Activated effector memory CD4-positive, alpha-beta T cell treated with anti-CD3 and anti-CD28 coated beads, Interleukin-2, amount 50 U/mL, for 16 hours (primary cell): ENCODE measurements around the gene SLC12A7.

Experiments used
- DNase-seq: peaks from one replicate; pipeline ENCODE4 v3.0.0-alpha.2; 2020

SLC12A7 gene

DNA sequence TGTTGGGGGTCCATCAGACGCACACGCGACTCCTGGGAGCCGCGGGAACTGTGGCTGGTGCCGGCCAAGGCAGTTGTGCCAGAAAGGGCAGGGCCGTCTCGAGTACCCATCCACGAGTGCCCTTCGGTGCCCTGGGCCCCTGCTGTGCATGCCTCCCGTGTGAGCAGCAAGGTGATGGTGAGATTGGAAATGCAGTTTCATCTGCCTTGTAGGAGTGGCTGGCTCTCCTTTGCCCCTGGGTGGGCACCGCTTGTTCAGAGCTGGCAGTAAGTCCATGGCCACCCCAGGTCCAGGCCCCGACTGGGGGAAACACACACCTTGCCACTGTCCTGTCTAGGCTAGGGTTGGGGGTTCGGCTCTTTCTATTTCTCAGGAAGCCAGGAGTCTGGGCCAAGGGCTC is 97.5 kb downstream of the SLC12A7 start:
- DNase-seq: no peak

- no peak for DNase-seq
Measured at GRCh38 chr5:1013948-1014301, 97.9 kb downstream of the SLC12A7 start.

GRCh38 chr5:1013238-1013947 is 98.5 kb downstream of the SLC12A7 start:
- no peak for DNase-seq

DNA sequence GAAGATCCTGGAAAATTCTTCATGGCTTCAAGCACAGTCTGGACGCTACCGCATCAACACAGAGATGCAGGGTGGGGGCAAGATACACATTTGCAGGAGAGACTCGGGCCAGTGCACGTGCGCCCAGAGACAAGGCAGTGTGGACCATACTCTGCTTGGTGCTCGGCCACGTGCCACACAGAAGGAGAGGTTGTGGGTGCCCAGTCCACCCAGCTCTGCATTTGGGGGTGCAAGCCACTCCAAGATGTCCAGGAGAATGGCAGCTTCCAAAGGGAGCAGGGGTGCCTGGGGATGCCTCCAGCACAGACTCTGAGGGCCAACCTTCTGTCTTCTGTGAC is 99.0 kb downstream of the SLC12A7 start:
- DNase-seq: no peak

DNA sequence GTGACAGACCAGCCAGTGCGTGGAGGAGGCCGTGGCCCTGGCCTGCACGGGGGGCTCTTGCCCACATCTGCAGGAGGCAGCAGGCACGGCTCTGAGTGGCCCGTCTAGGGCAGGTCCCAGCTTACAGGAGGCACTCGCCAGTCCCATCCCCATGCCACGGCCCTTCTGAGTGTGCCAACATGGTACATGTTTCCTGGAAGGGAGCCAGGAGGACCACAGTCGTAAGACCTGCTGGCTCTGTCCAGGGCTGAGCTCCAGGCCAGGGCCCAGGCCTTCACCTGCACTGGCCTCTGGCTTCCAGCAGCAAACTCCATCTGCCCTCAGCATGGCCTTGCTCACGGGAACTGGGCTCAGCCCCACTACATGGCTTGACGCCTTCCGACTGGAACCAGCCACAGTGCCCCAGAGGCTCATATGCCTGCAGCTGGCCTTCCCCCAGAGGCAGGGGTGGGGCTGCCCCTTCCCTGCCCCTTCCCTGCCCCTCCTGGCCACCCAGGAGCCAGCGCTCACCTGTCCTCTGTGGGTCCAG is 99.5 kb downstream of the SLC12A7 start:
- no peak for DNase-seq

DNA sequence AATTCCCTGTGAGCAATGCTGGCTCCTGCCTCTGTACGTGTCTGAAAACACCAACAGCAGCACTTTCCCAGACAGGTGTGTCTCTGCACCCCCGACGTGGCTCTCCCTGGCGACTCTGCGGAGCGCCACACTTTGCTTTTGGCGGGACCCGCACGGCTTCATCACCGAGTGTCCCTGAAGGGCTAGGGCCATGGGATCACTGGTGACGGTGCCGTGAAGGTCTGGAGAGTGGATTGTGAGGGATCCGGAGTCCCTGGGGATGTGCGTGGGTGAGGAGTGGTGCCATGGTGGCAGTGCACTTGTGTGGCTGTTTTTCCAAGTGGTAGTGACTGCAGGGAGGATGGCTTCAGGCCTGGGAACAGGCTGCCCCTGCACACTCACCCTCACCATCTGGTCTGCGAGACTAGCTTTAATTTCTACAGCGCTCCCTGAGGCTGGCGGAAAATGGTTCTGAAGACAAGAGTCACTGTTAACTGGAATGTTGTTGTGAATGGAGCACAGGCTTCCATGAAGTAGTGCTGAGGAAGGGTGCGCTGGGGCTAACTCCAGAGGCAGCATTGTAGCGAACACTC is 100.0 kb downstream of the SLC12A7 start:
- DNase-seq: no peak

DNA sequence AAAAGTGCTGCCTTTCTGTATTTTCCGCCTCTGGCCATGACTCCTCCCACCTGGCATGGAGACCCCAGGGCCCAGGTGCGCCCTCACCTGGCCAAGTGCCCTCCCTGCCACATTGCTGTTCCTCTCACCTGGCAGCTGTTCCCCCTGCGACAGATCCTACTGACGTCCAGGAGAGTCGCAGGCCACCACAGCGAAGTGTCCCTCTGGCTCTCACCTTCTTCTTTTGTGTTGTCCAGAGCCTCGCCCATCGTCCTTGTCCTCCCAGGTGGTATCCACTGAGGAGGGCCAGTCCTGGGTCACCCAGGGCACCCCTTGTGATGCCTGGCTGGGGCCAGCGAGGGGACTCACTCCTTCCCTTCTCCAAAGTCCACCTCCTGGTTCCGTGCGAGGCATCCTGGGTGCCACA is 100.6 kb downstream of the SLC12A7 start:
- DNase-seq: peak; percentile 74

- DNase-seq: no peak
Measured at GRCh38 chr5:1010641-1011046, 101.2 kb downstream of the SLC12A7 start.

GRCh38 chr5:1010181-1010510 is 101.7 kb downstream of the SLC12A7 start:
- no peak for DNase-seq

DNA sequence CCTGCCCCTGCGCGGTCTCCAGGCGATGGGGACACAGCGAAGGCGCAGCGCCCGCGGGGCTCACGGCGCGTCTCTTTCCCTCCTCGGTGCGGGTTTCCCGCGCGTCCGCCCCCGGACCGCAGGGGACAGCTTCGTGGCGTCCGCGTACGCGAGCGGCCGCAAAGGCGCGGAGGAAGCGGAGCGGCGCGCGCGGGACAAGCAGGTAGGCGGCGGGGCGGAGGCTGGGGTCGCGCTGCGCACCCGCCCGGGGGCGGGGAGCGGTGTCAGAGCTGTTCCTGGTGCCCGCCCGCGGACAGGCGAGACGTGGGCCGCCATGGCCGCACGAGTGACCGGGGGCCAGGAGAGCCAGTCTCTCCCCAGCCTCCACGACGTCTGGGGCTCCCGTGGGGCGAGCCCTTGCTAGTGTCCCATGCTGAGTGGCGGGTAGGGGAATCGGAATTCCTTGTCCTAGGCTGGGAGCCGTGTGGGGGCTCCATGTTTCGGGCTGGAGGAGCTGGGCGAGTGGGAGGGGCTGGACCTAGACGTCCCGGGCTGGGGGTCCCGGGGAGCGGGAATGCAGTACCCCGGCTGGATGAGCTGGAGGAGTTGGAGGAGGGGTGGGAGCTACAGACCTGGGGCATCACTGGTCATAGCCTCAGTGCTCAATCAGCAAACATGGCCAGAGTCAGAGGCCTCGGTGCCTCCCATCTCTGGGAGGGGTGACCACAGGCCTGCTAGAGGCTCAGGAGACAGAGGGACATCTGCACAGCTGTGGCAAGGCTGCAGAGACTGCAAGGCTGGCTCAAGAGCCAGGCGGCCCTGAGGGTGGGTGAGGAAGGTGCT is 102.3 kb downstream of the SLC12A7 start:
- peak; percentile 43 for DNase-seq

- DNase-seq: peak; percentile 76
Measured at GRCh38 chr5:1008451-1009358, 103.2 kb downstream of the SLC12A7 start, which contains the start of gene NKD2. NKD2 (plus strand) TSS chr5:1008802; CDS start chr5:1009058, 256 bp downstream.

DNA sequence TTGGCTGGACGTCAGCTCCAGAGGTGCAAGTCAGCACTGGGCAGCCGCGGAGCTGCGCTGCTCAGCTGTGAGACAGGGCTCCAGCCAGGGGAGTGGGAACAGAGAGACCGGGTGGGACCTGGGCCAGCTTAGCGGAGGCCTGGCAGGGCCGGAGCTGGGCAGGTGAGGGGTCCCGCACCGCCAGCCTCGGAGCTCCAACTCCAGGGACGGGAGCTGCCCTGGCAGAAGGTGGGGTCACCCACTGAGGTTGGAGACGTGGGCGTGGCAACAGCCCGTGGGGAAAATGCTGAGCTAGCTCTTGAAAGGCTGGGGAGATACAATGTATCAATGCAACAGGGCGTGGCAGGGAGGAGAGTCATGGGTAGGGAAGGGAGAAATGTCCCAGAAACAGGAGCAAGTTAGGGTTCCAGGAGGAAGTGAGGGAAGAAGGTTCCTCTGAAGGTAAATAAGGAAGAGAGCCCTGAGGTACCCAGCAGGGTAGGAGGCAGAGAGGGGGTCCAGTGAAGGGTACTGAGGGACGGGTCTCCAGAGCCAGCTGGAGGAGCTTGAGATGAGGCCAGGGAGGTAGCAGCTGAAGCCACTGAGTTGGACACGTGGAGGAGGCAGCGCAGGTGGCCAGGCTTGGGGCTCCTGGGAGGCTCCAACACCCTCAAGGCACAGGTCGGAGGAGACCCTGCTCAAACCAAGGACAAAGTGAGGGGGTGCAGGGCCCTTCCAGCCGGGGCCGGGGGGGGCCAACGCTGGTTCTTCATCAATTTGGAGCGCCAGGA is 104.0 kb downstream of the SLC12A7 start:
- peak; percentile 61 for DNase-seq

DNA sequence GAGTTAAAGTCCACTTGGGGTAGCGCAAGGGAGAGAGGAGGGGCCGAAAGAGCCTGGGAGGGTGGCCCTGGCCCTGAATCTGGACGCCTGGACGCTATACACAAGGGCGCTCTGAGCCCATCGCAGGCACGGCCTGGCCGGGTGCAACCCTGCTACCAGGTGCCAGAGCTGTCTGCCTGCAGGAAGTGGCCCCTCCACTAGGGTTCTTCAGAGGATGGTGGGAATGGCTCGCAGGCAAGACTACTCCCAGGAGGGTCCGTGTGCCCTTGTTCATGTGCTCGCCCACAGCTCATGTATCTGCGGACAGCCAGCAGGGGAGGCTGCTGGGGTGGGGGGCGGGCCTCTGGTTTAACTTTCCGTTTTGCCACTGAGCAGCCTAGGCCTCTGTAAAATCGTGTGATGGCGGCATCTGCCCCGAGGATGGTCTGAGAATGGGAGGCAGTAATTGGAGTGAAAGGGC is 104.6 kb downstream of the SLC12A7 start:
- peak; percentile 34 for DNase-seq

- peak; percentile 61 for DNase-seq
Measured at GRCh38 chr5:1006656-1007071, 105.2 kb downstream of the SLC12A7 start.

GRCh38 chr5:1005904-1006655 is 105.8 kb downstream of the SLC12A7 start:
- peak; percentile 57 for DNase-seq

DNA sequence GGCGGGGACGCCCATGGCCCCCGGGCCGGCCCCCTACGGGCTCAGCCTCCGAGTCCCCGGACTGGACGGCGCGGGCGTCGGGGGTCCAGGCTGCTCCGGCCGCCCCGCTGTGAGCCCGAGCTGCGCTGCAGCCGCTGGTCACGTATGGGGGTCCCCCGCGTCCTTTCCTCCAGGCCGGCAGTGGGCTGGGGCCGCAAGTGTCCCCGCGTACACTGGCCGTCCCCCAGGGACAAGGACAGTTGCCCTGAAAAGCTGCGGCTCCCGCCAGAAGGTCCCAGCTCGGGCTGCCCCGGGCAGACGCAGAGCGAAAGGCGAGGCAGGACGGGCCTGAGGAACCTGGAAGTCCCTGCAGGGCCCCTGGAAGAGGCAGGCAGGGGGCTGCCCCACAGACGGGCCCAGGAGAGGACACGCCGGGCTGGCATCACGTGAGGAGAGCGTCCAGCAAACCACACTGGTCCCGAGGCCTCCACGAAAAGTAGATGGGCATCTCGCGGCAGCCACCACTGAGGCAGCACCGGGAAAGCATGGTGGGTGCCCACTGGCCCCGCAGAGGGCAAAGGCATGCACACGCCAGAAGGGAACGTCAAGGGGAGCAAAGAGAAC is 106.5 kb downstream of the SLC12A7 start:
- DNase-seq: peak; percentile 56

DNA sequence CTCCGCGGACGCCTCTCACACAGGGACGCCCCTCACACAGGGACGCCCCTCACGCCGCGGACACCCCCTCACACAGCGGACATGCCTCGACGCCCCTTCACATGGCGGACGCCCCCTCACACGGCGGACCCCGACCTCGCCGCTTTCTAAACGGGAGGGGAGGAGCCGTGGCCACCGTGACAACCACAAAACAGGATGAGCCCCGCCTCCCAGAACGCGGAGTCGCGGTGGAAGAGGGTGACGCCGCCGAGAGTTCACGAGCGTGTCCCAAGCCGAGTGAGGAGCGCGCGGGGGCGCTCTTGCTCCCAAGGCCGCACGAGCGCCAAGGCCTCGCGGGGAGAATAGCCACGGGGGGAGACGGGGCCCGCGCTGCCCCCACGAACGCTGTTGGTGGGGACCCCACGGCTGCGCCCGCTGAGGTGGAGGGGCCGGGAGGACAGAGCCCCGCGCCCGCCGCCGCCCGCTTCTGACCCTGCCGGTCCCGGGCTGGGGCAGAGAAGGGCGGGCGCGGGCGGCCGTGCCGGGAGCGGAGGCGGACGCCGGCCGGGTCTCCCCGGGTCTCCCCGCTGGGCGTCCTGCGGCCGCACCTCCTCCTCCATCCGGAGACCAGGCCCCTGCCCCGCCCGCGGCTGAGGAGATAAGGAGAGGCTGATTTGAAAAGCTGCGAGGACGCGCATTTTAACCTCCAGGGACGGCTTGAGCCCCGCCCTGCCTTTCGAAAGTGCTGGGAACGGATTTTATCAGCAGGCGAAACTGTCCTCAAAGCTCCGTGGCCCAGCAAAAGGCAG is 107.2 kb downstream of the SLC12A7 start:
- peak; percentile 79 for DNase-seq

- DNase-seq: peak; percentile 64
Measured at GRCh38 chr5:1003296-1003937, 108.4 kb downstream of the SLC12A7 start.

- peak; percentile 44 for DNase-seq
Measured at GRCh38 chr5:1002836-1003235, 109.0 kb downstream of the SLC12A7 start.

- no peak for DNase-seq
Measured at GRCh38 chr5:1002271-1002546, 109.7 kb downstream of the SLC12A7 start.
